Measurements from ENCODE around the gene LITAFD.
"Not testable (repeated sequence)": the region's sequence is repeated elsewhere in the genome, so short reads cannot be mapped to it uniquely, and the experiment has no call there.

LITAFD gene

GRCh38 chr16:8872967-8873865, 8.9 kb upstream of the LITAFD start:
- no peak for DNase-seq (ENCODE audit: low read depth)

GRCh38 chr16:8873866-8874195, 8.3 kb upstream of the LITAFD start:
- not testable (repeated sequence) for DNase-seq (ENCODE audit: low read depth)

GRCh38 chr16:8874388-8874787, 7.8 kb upstream of the LITAFD start:
- DNase-seq (ENCODE audit: low read depth) = no peak

DNA sequence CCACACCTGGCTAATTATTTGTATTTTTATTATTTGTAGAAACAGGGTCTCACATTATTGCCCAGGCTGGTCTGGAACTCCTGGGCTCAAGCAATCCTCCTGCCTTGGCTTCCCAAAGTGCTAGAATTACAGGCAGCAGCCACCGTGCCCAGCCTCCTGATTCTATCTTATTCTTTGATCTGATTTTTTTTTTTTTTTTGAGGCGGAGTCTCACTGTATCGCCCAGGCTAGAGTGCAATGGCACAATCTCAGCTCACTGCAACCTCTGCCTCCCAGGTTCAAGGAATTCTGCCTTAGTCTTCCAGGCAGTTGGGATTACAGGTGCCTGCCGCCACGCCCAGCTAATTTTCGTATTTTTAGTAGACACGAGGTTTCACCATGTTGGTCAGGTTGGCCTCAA, 6.8 kb upstream of the LITAFD start:
- DNase-seq (ENCODE audit: low read depth) = not testable (repeated sequence)

DNA sequence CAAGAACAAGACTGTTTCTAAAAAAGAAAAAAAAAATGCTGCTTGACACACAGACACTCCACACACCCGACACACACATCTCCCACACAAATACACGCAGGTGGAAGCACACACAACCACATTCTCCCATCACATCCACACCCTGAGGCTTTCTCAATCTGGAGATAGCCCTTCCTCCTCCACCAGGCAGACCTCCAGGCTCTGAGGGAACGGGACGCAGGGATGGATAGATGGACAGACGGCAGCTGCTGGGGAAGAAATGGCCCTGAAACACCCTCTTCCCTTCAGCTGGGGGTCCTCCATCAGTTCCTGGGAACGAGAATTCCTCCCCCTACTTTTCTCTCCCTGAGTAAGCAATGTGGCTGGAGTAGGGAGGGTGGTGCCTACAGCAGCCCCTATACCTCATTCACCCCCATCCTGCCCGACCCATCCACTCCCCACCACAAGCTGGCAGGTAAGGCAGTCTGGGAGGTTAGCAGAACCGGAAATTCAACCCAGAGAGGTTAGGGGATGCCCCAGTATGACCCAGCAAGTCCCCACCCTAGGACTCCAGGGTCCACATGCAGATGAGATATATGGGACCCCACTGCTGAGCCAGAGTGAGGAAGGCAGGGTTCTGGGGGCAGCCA, 4.1 kb upstream of the LITAFD start:
- no peak for DNase-seq (ENCODE audit: low read depth)

DNA sequence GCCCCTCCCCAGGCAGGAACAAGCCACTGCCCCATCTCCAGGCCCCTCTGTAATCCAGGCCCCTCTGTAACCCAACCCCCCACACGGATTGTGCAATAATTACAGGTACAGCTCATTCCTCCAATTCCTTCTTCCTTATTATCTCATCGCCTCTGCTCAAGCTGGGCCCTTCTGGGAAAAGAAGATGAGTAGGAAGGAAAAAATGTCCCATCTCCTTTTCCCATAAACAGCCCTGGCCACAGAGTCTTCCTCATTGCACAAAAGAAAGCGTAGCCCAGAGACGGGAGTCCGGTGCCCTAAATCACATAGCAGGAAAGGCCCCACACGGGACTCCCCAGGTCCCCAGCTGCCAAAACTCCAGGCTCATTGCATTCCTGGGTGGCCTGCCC, 3.6 kb upstream of the LITAFD start:
- no peak for DNase-seq (ENCODE audit: low read depth)

DNA sequence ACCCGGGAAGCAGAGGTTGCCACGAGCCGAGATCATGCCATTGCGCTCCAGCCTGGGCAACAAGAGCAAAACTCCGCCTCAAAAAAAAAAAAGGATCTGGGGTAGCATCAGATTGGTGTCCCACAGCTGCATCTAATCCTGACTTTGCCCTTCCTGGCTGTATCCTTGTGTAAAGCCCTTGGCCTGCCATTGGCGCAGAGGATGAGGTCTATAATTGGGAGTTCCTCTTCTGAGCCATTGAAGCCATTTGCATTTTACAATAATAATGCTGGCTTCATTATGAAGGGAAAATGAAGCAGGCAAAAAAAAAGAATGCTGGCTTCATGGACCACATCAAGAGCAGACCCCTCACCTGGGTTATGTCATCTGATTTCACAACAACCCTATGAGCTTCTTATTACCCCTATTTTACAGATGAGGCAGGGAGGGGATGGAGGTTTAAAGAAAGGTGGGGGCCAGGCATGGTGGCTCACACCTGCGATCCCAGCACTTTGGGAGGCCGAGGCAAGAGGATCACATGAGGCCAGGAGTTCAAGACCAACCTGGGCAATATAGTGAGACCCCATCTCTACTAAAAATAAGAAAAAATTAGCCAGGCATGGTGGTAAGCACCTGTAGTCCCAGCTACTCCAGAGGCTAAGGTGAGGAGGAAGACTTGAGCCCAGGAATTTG, 1.2 kb upstream of the LITAFD start:
- no peak for DNase-seq (ENCODE audit: low read depth)

GRCh38 chr16:8882725-8883377, 700 bp downstream of the LITAFD start:
- no peak for DNase-seq (ENCODE audit: low read depth)

DNA sequence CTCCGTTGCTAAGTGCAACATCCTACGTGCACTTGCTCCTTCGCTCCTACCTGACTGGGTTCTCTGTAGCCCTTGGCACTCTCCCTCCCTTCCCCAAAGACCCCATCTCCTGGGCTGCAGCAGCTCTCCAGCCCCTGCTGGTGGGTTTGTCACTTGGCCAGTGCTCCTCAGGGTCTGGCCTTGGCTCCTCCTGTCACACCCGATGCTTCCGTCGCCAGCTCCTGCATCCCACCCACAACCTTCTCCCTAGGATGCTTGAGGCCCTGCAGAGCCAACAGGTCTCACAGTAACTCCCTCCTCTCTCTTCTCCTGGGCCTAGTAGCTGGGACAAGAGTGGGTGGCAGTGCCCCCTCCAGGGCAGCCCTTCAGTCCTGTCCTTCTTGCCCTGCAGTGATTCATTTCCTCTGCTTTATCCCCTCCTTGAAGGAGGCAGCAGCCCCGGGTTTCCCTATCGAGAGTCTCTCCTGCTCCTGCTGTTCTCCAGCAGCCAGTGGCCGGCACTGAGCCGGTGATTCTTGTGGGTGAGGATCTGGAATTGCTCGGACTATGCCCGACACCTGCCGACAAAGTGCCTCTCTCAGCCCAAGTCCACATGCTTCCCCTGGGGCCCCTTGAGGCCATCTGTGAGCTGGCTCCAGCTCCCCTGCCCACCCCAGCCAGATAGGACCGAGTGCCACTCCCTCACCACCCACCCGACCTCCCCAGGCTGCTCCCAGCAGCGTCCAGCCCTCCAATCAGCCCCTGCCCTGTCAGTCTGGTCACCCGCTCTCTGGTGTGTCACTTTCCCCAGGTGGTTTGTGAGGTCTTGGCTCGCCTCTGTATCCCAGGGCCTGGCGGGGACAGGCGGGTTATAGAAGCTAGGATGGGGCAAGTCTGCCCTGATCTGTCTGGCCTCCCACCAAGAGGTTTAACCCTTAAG, 3.8 kb downstream of the LITAFD start:
- no peak for DNase-seq (ENCODE audit: low read depth)

DNA sequence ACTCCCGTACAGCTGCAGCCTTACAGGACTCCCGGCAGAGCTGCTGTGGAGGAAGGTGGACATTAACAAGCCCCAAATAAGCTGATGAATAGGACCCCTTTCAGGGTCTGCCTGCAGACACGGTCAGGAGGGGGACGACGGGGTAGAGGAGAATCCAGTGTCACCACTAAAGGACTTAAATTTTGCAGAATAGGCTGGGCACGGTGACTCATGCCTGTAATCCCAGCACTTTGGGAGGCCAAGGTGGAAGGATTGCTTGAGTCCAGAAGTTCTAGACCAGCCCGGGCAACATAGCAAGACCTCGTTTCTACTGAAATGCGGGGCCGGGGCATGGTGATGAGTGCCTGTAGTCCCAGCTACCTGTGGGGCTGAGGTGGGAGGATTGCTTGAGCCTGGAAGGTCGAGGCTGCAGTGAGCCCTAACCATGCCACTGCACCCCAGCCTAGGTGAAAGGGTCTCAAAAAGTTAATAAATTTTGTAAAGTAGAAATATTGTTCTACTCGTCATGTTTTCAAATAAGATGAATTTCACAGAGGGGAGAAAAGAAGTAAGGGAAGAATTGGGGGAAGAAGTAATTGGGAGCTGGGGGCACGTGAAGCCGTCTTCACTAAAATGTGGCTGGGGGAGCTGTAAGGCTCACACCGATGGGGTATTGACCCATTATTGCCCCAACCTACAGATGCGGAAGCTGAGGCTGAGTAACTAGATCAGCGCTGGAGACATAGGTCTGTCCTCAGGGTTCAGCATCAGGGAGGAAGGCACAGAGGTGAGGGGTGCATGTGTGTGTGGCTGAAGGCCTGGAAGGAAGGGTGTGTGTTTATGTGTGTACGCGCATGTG, 4.7 kb downstream of the LITAFD start:
- DNase-seq (ENCODE audit: low read depth) = no peak

- no peak for DNase-seq (ENCODE audit: low read depth)
Observed at GRCh38 chr16:8887431-8887765, 5.2 kb downstream of the LITAFD start.

- no peak for DNase-seq (ENCODE audit: low read depth)
Observed at GRCh38 chr16:8887952-8888560, 5.9 kb downstream of the LITAFD start.

DNA sequence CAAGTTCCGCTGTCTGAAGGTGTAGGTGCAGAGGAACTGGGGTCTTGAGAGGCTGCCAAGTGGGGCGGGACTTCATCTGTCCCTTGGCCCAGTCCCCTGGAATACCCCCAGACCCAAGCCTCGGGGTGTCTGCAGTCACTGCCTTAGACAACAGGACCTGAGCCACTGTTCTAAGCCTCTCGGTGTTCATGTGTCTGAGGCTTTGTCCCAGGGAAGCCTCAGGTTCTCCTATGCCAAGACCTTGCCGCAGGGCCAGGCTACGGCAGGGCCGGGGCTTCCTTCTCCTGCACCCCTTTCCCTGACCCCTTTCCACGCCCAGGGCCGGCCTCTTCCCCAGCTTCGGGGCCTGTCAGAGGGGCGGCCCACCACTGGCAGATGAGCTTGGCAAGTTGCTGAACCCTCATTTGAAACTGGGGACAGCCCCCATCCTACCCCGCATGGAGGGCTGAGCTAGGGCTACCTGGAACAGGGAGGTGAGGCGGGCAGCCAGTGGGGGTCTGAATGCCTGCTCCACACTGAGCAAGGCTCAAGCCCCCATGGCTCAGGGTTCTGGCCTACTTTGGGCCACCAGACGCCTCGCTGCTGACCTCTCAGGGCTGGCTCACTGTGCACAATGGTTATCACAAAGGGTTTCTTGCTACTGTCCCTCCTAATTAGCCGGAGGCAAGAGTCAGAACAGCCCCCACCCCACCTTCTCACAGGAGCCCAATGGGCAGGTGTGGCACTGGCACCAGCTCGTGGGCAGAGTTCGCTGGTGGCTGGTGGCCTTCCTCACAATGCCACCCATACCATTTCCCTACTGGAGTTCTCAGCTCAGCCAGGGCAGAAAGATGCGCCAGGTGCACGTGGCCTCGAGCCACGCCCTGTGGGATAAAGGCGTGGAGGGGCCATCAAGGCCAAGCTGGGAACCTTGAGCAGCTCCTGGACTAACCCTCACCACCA, 7.1 kb downstream of the LITAFD start:
- DNase-seq (ENCODE audit: low read depth) = no peak

GRCh38 chr16:8889893-8890548, 7.9 kb downstream of the LITAFD start:
- no peak for DNase-seq (ENCODE audit: low read depth)

- DNase-seq (ENCODE audit: low read depth) = no peak
Observed at GRCh38 chr16:8890549-8890921, 8.4 kb downstream of the LITAFD start.

GRCh38 chr16:8892101-8892575, 10.0 kb downstream of the LITAFD start:
- no peak for DNase-seq (ENCODE audit: low read depth)

GRCh38 chr16:8893426-8893825, 11.3 kb downstream of the LITAFD start:
- no peak for DNase-seq (ENCODE audit: low read depth)

DNA sequence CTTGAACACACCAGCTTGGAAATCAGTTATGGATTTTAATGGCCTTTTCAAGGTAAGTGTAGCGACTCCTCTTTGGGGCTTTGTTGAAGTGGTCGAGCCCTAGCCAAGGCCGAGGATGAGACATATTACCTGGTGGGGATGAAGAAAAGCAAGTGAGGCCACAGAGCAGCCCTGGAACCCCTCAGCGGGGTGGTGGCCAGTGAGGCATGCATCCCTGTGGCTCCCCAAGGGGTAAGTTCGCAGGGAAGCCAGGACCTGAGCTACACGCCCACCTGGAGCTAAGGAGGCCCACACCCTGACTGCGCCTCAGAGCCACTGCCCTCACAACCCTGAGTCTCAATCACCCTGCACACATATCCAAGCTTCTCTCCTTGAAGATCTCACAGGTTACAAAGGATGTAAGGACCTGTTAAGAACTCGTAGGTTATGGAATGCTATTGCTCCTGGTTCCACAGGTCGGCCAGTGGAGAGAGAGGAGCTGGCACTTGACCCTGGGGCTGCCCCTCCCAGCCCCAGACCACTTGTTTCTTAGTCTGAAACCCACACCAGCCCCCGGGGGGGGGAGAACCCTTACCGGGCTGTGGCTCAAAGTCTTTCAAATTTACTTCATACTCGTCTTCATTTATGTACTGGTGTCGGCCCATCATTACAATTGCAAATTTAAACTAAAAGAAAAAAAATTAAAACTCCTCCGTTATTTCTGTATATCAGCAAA, 12.0 kb downstream of the LITAFD start:
- DNase-seq (ENCODE audit: low read depth) = no peak

Data from stimulated activated CD8-positive, alpha-beta memory T cell treated with anti-CD3 and anti-CD28 coated beads, Interleukin-7, amount 100 ng/mL, for 24 hours (primary cell).